Activated CD4-positive, alpha-beta T cell treated with anti-CD3 and anti-CD28 coated beads for 4 hours (primary cell): Measurements from ENCODE around the gene MTA2.
"Not testable (repeated sequence)": the region's sequence is repeated elsewhere in the genome, so short reads cannot be mapped to it uniquely, and the experiment has no call there.

Experiments used
- DNase-seq, 2 donors: peaks; one replicate each; pipeline ENCODE4 v3.0.0-alpha.2; 2020

Gene MTA2

GRCh38 chr11:62592146-62592815 lies 9.4 kb downstream of the MTA2 start:
- DNase-seq, result no peak

DNA sequence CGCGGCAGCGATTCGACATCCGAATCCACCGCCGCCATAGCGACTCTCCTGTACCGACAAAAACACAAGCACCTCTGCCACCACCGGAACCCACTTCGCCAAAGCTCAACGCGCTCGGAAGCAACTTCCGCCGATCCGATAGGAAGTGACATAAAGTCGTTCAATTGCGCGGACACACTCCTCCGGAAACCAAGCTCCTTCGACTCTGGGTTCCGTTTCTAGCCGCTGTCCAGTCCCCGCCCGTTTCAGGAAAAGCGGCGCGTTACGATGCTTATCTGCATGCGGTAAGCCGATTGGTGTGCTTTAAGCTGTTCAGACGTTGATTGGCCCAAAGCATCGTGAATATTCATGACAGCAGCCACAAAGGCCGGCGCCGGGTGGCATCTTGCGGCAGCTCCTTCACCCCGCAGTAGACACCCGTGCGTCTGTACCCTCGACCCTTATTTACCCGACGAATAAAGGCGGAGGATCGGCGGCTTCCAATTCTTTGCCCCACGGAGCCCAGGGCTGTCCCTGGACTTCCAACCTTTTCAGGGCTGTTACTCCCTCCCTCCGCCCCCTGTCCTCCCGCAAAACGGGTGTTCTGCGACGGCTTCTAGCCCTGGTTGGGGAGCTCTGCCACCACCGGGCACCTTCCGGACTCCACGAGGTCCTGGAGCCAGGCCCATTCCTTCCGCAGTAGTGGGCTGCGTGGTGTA lies 10.1 kb downstream of the MTA2 start, which contains the start of gene TUT1:
Gene TUT1 (minus strand): TSS at position 76 of the 698 bp plus-strand sequence. CDS start 38 bp downstream, at position 38.
- peak; percentile 95 for DNase-seq

DNA sequence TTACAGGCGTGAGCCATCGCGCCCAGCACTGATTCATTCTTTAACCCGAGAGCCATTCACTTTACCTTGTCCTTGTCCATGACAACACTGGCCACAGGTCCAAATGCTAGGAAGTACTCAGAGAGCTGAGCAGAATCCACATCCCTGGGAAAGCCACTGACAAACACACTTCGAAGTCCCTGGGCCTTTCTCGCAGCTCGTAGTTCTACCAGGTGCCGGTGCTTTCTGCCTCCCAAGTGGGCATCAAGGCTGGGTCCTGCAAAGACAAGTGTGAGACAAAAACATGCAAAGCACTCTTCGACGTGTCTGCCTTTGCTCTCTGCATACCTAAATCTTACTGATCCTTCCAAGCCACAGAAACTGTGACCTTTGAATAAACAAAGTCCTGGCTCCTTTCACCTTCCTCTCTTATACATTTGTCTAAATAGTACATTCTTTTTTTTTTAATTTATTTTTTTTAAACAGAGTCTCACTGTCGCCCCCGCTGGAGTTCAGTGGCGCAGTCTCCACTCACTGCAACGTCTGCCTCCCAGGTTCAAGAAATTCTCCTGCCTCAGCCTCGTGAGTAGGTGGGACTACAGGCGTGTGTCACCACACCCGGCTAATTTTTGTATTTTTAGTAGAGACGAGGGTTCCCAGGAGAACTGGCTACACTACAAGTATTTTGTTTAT lies 12.6 kb downstream of the MTA2 start:
- no peak for DNase-seq

DNA sequence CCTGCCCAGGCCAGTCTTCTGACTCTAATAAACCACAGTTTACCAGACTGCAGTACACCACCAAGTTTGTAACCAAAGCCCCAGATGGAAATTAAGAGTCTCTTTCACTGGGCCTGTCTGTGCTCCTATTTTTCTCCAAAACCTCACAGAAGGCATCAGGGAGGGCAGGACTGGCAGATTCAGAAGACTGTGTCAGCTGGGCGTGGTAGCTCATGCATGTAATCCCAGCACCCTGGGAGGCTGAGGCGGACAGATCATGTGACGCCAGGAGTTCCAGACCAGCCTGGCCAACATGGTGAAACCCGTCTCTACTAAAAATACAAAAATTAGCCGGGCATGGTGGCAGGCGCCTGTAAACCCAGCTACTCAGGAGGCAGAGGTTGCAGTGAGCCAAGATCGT lies 16.3 kb downstream of the MTA2 start:
- DNase-seq, result not testable (repeated sequence)

- DNase-seq, result not testable (repeated sequence)
Observed at GRCh38 chr11:62581735-62582134, 19.9 kb downstream of the MTA2 start.

- no peak for DNase-seq
Observed at GRCh38 chr11:62580959-62581715, 20.5 kb downstream of the MTA2 start.

DNA sequence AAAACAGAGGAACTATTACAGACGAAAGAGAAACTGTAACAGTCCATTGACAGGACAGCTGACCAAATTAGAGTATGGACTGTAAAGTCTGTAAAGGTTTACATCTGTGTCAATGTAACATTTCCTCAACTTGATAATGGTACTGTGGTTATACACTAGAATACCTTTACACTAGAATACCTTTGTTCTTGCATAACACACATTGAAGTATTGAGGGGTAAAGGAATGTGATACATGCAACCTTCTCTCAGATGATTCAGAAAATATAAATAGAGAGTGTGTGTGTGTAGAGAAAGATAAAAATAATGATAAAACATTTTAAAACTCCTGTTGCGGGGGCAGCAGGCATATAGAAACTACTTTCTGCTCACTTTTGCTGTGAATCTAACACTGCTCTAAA lies 22.4 kb downstream of the MTA2 start:
- DNase-seq, result no peak

DNA sequence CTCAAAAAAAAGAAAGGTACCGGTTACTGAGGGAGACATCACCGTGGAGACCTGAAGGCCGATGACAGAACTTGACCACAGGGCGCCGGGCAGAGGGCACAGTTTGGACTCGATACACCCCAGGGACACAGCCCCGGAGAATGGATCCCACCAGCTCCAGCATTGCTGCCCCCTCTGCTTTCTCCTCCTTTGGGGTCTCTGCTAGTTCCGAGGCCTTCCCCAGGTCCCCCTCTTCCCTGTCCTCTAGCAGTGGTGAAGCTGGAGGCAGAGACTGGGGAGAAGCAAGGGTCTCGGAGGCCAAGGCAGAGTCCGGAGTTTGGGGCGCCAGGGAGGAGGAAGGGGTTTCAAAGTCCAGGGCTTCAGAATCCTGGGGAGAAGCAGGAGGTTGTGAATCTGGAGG lies 23.1 kb downstream of the MTA2 start:
- no peak for DNase-seq

DNA sequence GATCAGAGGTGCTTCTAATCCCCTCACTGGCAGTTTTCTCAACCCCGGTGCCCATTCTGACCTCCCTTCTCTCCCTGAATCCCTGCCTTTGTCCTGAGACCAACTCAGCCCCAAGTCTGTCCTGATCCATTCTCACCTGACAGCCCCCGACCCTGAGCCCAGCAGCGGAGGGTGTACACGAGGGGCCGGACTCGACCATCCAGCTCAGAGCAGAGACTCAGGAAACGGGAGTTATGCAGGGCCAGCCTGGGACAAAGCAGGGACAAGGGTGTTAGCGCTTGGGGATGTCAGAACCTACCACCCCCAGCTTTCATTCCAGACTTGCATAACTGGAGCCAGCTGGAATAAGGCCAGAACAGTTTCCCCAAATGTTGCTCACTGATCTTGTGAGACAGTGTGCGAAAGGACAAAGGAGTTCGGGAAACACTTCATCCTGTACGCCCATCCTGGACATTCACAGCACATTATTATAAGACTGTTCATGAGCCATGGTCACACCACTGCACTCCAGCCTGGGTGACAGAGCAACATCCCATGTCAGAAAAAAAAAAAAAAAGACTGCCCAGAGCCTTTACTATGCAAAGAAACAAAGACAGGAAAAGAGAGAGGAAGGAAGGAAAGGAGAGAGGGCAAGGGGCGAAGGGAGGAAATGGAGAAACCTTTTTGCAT lies 24.5 kb downstream of the MTA2 start:
- DNase-seq, result no peak

GRCh38 chr11:62575837-62576236 lies 25.8 kb downstream of the MTA2 start:
- no peak for DNase-seq

DNA sequence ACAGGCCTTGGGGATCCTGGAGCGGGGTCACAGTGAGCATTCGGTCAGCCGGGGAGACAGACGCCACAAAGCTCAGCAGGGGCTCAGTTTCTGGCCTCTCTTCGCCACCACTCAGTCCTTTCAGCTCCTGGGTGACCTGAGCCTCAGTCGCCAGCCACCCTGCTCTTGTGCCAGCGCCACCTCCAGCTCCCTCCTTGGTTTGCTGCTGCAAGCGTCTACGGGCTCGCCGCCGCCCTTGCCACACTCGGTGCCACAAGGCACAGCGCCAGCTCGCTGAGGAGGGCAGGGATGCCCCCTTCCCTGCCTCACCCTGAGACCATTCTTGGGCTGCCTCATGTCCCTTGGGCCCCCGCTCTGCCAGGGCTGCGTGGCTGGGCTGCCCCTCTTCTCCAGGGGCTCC lies 26.5 kb downstream of the MTA2 start:
- no peak for DNase-seq

- DNase-seq, result no peak
Observed at GRCh38 chr11:62574363-62575071, 27.1 kb downstream of the MTA2 start.

- DNase-seq, result peak; percentile 97 to 98
Observed at GRCh38 chr11:62573592-62574362, 27.9 kb downstream of the MTA2 start, which contains the start of gene EEF1G. EEF1G (minus strand) TSS chr11:62573891; CDS start chr11:62573842, 49 bp downstream.

- DNase-seq, result no peak
Observed at GRCh38 chr11:62573006-62573591, 28.6 kb downstream of the MTA2 start.

GRCh38 chr11:62572431-62572830 lies 29.2 kb downstream of the MTA2 start:
- no peak for DNase-seq

- DNase-seq, result not testable (repeated sequence)
Observed at GRCh38 chr11:62571493-62571892, 30.2 kb downstream of the MTA2 start.

- not testable (repeated sequence) for DNase-seq
Observed at GRCh38 chr11:62570903-62571302, 30.8 kb downstream of the MTA2 start.

- DNase-seq, result no peak
Observed at GRCh38 chr11:62569611-62570010, 32.1 kb downstream of the MTA2 start.

- no peak for DNase-seq
Observed at GRCh38 chr11:62567018-62567633, 34.5 kb downstream of the MTA2 start.

DNA sequence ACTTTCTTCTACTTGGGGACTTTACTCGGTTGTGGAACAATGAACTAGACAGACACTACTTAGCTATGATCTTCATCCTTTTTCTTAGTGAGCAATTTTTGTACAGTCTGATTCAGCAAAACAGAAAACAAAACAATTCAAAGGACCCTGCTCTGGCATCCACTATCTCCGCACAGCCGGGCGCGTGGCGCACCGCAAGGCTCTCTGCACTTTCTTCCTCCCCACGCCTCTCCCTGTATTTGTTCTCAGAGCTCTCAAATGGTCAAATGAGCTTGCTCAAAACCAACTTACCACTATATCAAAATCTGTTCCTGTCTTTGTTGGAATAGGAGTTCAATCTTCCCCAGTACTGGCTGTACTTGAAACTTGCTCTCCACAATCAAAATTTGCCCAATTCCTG lies 35.4 kb downstream of the MTA2 start:
- no peak for DNase-seq
